K562 (cell line): ENCODE results near the gene COASY. TPM values are rescaled to one million over a fixed set of nuclear protein-coding genes. Genes with fewer than 3 reads are reported as not detected.

Experiments used
- ATAC-seq: fragments of 200-7000 bp; cut with Tn5 transposase; 3 replicates; pipeline ENCODE4 v1.9.1; 2020; ENCODE audit warnings: moderate library complexity
- BruUV-seq: library from RNA; stranded (reverse); fragments of 400-500 nt; replicated peaks from 2 replicates; lab custom pipeline; 2021; lab: Mats Ljungman, UMichigan
- CTCF ChIA-PET: fragments of 300-600 bp; formaldehyde crosslinking; extraction: SDS; loops from one replicate; lab custom pipeline; 2021; ENCODE audit warnings: low intra/inter-chr PET ratio; lab: Yijun Ruan, JAX
- POLR2A ChIA-PET: fragments of 300-600, 350-650 bp; sonication (Branson Sonifier 250); formaldehyde crosslinking; extraction: SDS; loops from one replicate; lab custom pipeline; 2021; ENCODE audit warnings: antibody characterized with exemption, inconsistent platforms; lab: Yijun Ruan, JAX
- DNase-seq, 4 experiments: peaks; one replicate each; pipeline versions ENCODE4 v3.0.0 to v3.0.0-alpha.2; 2011 to 2018; ENCODE audit warnings: low spot score in 3 of 4, mixed read lengths in 3 of 4; ENCODE audit errors: extremely low read depth in 1 of 4
- FAIRE-seq: peaks from 2 replicates; lab custom pipeline; 2011; peaks lifted over from hg19 to GRCh38; lab: Jason Lieb, UNC
- H2AFZ ChIP-seq: 2 replicates; pipeline ENCODE4 v1.6.0; 2011; ENCODE audit warnings: low read depth, low read length, control low read depth, inconsistent platforms
- H3K27ac ChIP-seq: fragments of 200-600 bp; 3 replicates; pipeline ENCODE4 v1.8.0; 2011; ENCODE audit warnings: low read depth, mild to moderate bottlenecking, control low read depth, inconsistent platforms, low read length, moderate library complexity, mixed read lengths; ENCODE audit errors: extremely low read depth
- H3K27me3 ChIP-seq, 2 experiments: fragments of 300-600 bp in 1 of 2; 2 replicates in 1 of 2; 3 replicates in 1 of 2; pipeline versions ENCODE4 v1.6.0 to v1.8.0; 2011; ENCODE audit warnings: inconsistent platforms in 2 of 2, low read length in 2 of 2, mild to moderate bottlenecking in 1 of 2, mixed read lengths in 1 of 2, moderate library complexity in 1 of 2; ENCODE audit not compliant: control insufficient read depth in 2 of 2, insufficient read depth in 2 of 2
- H3K36me3 ChIP-seq: fragments of 300-600 bp; 3 replicates; pipeline ENCODE4 v1.8.0; 2011; ENCODE audit warnings: mild to moderate bottlenecking, low read length, inconsistent platforms; ENCODE audit not compliant: control insufficient read depth, insufficient read depth
- H3K4me1 ChIP-seq, 2 experiments: fragments of 200-600 bp in 1 of 2; replicated peaks in 1 of 2; 2 replicates in 1 of 2; 3 replicates in 1 of 2; pipeline versions ENCODE4 v1.5.1 to v1.8.0; 2011; ENCODE audit warnings: inconsistent platforms in 2 of 2, low read length in 2 of 2, mild to moderate bottlenecking in 1 of 2, mixed read lengths in 1 of 2, moderate library complexity in 1 of 2; ENCODE audit not compliant: control insufficient read depth in 2 of 2, insufficient read depth in 2 of 2
- H3K4me2 ChIP-seq: 2 replicates; pipeline ENCODE4 v1.6.1; 2011; ENCODE audit warnings: low read length, control low read depth, inconsistent platforms, mixed read lengths; ENCODE audit not compliant: insufficient read depth
- H3K4me3 ChIP-seq: fragments of 200-600 bp; sonication (generic), shearing (Covaris generic); 2 replicates; pipeline ENCODE4 v1.5.1; 2016; ENCODE audit warnings: control low read depth, inconsistent platforms
- H3K79me2 ChIP-seq: fragments of 200-600 bp; 3 replicates; pipeline ENCODE4 v1.8.0; 2011; ENCODE audit warnings: low read length, inconsistent platforms; ENCODE audit not compliant: control insufficient read depth, insufficient read depth
- H3K9ac ChIP-seq, 2 experiments: 2 replicates each; pipeline versions ENCODE4 v1.6.0 to v1.6.1; 2011; ENCODE audit warnings: low read depth in 2 of 2, low read length in 2 of 2, control low read depth in 1 of 2, inconsistent platforms in 1 of 2, mild to moderate bottlenecking in 1 of 2, mixed read lengths in 1 of 2; ENCODE audit not compliant: insufficient read depth in 1 of 2
- H3K9me1 ChIP-seq: one replicate; pipeline ENCODE4 v1.6.0; 2011; ENCODE audit warnings: inconsistent platforms, mild to moderate bottlenecking, low read length, moderate library complexity; ENCODE audit not compliant: control insufficient read depth, insufficient read depth
- H3K9me3 ChIP-seq: replicated peaks from 2 replicates; pipeline ENCODE4 v1.5.1; 2011; ENCODE audit warnings: low read depth, low read length, inconsistent platforms; ENCODE audit not compliant: control insufficient read depth, insufficient read depth
- H4K20me1 ChIP-seq: replicated peaks from 2 replicates; pipeline ENCODE4 v1.6.1; 2011; ENCODE audit warnings: low read length, inconsistent platforms, mixed read lengths; ENCODE audit not compliant: control insufficient read depth, insufficient read depth
- ATF6 ChIP-seq: sonication (generic); formaldehyde crosslinking; IDR thresholded peaks from 2 replicates; pipeline ENCODE4 v1.4.0; 2020; ENCODE audit warnings: mild to moderate bottlenecking, missing genetic modification reagents
- BCOR ChIP-seq: fragments of 450-650 bp; IDR thresholded peaks from 2 replicates; pipeline ENCODE4 v1.6.1; 2016
- CTCF ChIP-seq, 3 experiments: IDR thresholded peaks in 2 of 3; conservative IDR thresholded peaks in 1 of 3; 2 replicates each; pipeline ENCODE4 v1.5.1; 2011 to 2012; ENCODE audit warnings: low read length in 3 of 3, mild to moderate bottlenecking in 3 of 3, control low read depth in 2 of 3, improper control_type of control experiment in 1 of 3, inconsistent platforms in 1 of 3, low read depth in 1 of 3, mixed read lengths in 1 of 3, moderate library complexity in 1 of 3; ENCODE audit not compliant: insufficient read depth in 2 of 3
- DLX4 ChIP-seq: fragments of 250-450 bp; sonication (Bioruptor Pico); IDR thresholded peaks from 2 replicates; pipeline ENCODE4 v1.6.1; 2021; ENCODE audit warnings: mild to moderate bottlenecking
- ETS1 ChIP-seq: conservative IDR thresholded peaks from 2 replicates; pipeline ENCODE4 v1.6.1; 2011; ENCODE audit warnings: low read depth, mild to moderate bottlenecking, low read length; ENCODE audit not compliant: control insufficient read depth
- GATA2 ChIP-seq: sonication (generic); formaldehyde crosslinking; IDR thresholded peaks from 2 replicates; pipeline ENCODE4 v1.4.0; 2020; ENCODE audit warnings: mild to moderate bottlenecking, missing genetic modification reagents
- HMG20B ChIP-seq: fragments of 250-450 bp; sonication (Bioruptor Pico); IDR thresholded peaks from 2 replicates; pipeline ENCODE4 v1.5.0; 2021; ENCODE audit warnings: mild to moderate bottlenecking
- KLF16 ChIP-seq: IDR thresholded peaks from 2 replicates; pipeline ENCODE4 v1.6.1; 2016; ENCODE audit warnings: antibody characterized with exemption
- LARP7 ChIP-seq: fragments of 450-650 bp; IDR thresholded peaks from 2 replicates; pipeline ENCODE4 v1.6.1; 2016
- MCM7 ChIP-seq, 2 experiments: fragments of 450-650 bp; IDR thresholded peaks; 2 replicates each; pipeline ENCODE4 v1.6.1; 2016 to 2018
- MIER1 ChIP-seq: fragments of 450-650 bp; IDR thresholded peaks from 2 replicates; pipeline ENCODE4 v1.6.1; 2016; ENCODE audit warnings: antibody characterized with exemption, mild to moderate bottlenecking, low read depth
- NFIX ChIP-seq: fragments of 250-450 bp; sonication (Bioruptor Pico); IDR thresholded peaks from 2 replicates; pipeline ENCODE4 v1.4.0; 2020; ENCODE audit warnings: low read depth, mild to moderate bottlenecking, moderate library complexity
- RFX5 ChIP-seq: IDR thresholded peaks from 2 replicates; pipeline ENCODE4 v1.6.1; 2011; ENCODE audit warnings: low read depth, mild to moderate bottlenecking, improper control_type of control experiment, low read length
- ZNF146 ChIP-seq: IDR thresholded peaks from one replicate; pipeline ENCODE4 v1.6.1; 2018; ENCODE audit warnings: missing compliant biosample characterization; ENCODE audit not compliant: unreplicated experiment
- ZNF224 ChIP-seq: sonication (generic); formaldehyde crosslinking; IDR thresholded peaks from 2 replicates; pipeline ENCODE4 v1.8.0; 2022; ENCODE audit warnings: mild to moderate bottlenecking, missing genetic modification reagents
- ZNF274 ChIP-seq: IDR thresholded peaks from 2 replicates; pipeline ENCODE4 v1.6.1; 2011; ENCODE audit warnings: low read depth, mild to moderate bottlenecking, low read length, moderate library complexity, borderline replicate concordance
- ZNF75A ChIP-seq: fragments of 450-650 bp; formaldehyde crosslinking; IDR thresholded peaks from 2 replicates; pipeline ENCODE4 v1.4.0; 2020; ENCODE audit warnings: mild to moderate bottlenecking
- ZSCAN32 ChIP-seq: fragments of 450-650 bp; formaldehyde crosslinking; IDR thresholded peaks from 2 replicates; pipeline ENCODE4 v1.4.0; 2020; ENCODE audit warnings: mild to moderate bottlenecking, moderate library complexity
- WGBS: fragments of 100-300 bp; shearing (Covaris generic); methylation state at CpG from one replicate; pipeline ENCODE4 v1.1.6; 2016; ENCODE audit warnings: low coverage, mixed read lengths; ENCODE audit not compliant: insufficient coverage; ENCODE audit errors: missing lambda C conversion rate; 5-methylcytosine and 5-hydroxymethylcytosine counted together
- in situ Hi-C: fragments of 300-500 bp; cut with MboI; formaldehyde crosslinking; loops from 4 replicates; pipeline ENCODE4 v1.15.0; 2018; ENCODE audit warnings: inconsistent platforms, mixed read lengths
- intact Hi-C: fragments of 100-400 bp; cut with micrococcal nuclease; formaldehyde crosslinking; loops from 2 replicates; pipeline ENCODE4 v1.14.2; 2022
- polyA plus RNA-seq, 8 experiments: library from polyadenylated mRNA; depleted of rRNA in 4 of 8; stranded (reverse) in 5 of 8; unstranded in 3 of 8; fragments of >200 nt; fragmentation: Nextera tagmentation in 2 of 8; fragmentation: Illumina TruSeq in 1 of 8; extraction: Ambion mirVana in 2 of 8; extraction: Trizol in 1 of 8; gene quantifications; 2 replicates each; pipeline versions ENCODE4 v1.2.1 to v1.2.3, GENCODE V29; 2011 to 2014; ENCODE audit warnings: inconsistent platforms in 1 of 8, missing spikeins in 1 of 8
- total RNA-seq, 7 experiments: library from RNA; depleted of rRNA in 6 of 7; stranded (reverse); fragments of >200 nt in 6 of 7; fragmentation: Illumina TruSeq in 2 of 7; extraction: Trizol in 2 of 7; gene quantifications; 2 replicates each; pipeline versions ENCODE4 v1.2.1 to v1.2.3, GENCODE V29; 2011 to 2021; ENCODE audit warnings: low replicate concordance in 1 of 7

COASY gene
- total and polyA plus RNA-seq, 9 of the 15 experiments (the other 6 are each of a cell fraction or from before 2014, with no cell fraction given): 25.4 to 175 (median 62.3) TPM

GRCh38 chr17:42564815-42565522 lies 3.0 kb downstream of the COASY start:
- TF ChIP-seq ZNF224 (CRISPR knock-in tag) (no peak), RFX5 (no peak), ZNF274 (no peak), ZSCAN32 (CRISPR knock-in tag) (no peak), GATA2 (CRISPR knock-in tag) (no peak), LARP7 (no peak), CTCF (IDR thresholded peaks at IDR 0.05 in 2 of 3, conservative IDR thresholded peaks at IDR 0.05 in 1 of 3; ENCODE audit: insufficient read depth in 2 of 3, low read depth in 1 of 3, low read length in 3 of 3) (no peak), NFIX (CRISPR knock-in tag) (no peak), ATF6 (CRISPR knock-in tag) (no peak), MCM7 (IDR thresholded peaks at IDR 0.05) (no peak), MIER1 (no peak), ETS1 (no peak), HMG20B (no peak), ZNF146 (no peak), KLF16 (no peak), ZNF75A (CRISPR knock-in tag) (no peak), BCOR (no peak), DLX4 (CRISPR knock-in tag) (no peak)
- TF ChIP-seq, all 486 proteins: peak for 0
- FAIRE-seq: no peak
- Histone ChIP-seq H3K4me1 (peaks cover 38 to 69% of the 10 kb centered on the region in 2 experiments), H3K4me3 (no peak overlapping the region), H3K9ac (peak overlapping the region in 1 of 2 experiments; percentile 99; a peak in 2 of 4 replicates), H3K27ac (no peak overlapping the region; the same call in 2 of the 3 replicates), H3K4me2 (no peak overlapping the region), H3K9me3 (no peaks in the 10 kb centered on the region), H2AFZ (no peak overlapping the region), H3K9me1 (no peaks in the 10 kb centered on the region), H4K20me1 (no peaks in the 10 kb centered on the region), H3K79me2 (peaks cover 64% of the 10 kb centered on the region), H3K36me3 (peaks cover 59% of the 10 kb centered on the region), H3K27me3 (no peaks in the 10 kb centered on the region)
- no peak for DNase-seq
- ChIA-PET CTCF (no interaction called here), POLR2A (interaction anchor here (0.5 to 8.3 kb wide), 6 partner anchors 9 to 751 kb away, joined by 3 to 58 read pairs (median 4); partner anchors contain the start of gene PSMC3IP)
- 91% methylated on average over 13 of the region's 15 CpGs for WGBS
- intact Hi-C loops (no loop called here), in situ Hi-C loops (no loop called here)
- BruUV-seq: no TSS peak
- ATAC-seq: no peak
